Panc1 (cell line): Measurements from ENCODE around the gene RIMBP3C.

Experiments
- CTCF ChIP-seq: fragments of 450-650 bp; IDR thresholded peaks from 2 replicates; pipeline ENCODE4 v1.5.1; 2017; ENCODE audit warnings: mild to moderate bottlenecking
- POLR2AphosphoS5 ChIP-seq: IDR thresholded peaks from 2 replicates; pipeline ENCODE4 v1.6.1; 2012; ENCODE audit warnings: mild to moderate bottlenecking, low read depth, low read length, moderate library complexity
- SIN3A ChIP-seq: IDR thresholded peaks from 2 replicates; pipeline ENCODE4 v1.6.1; 2012; ENCODE audit warnings: low read depth, mild to moderate bottlenecking, low read length, moderate library complexity, borderline replicate concordance; ENCODE audit not compliant: insufficient read depth
- TCF7L2 ChIP-seq: IDR thresholded peaks from 2 replicates; pipeline ENCODE4 v1.6.1; 2011; ENCODE audit warnings: mild to moderate bottlenecking, low read depth, low read length, inconsistent platforms

- TF ChIP-seq CTCF, result no peak
- no peak for TF ChIP-seq POLR2AphosphoS5
- no peak for TF ChIP-seq SIN3A
- TF ChIP-seq TCF7L2, result no peak
Measured at GRCh38 chr22:21592422-21592821, 41.2 kb upstream of the RIMBP3C start.
